Lower lobe of right lung (tissue), 2 donors: ENCODE results near the gene SCN4B. TPM values are rescaled to one million over a fixed set of nuclear protein-coding genes. Genes with fewer than 3 reads are reported as not detected.
"Not testable (repeated sequence)": the region's sequence is repeated elsewhere in the genome, so short reads cannot be mapped to it uniquely, and the experiment has no call there.

ENCODE experiments used
- ATAC-seq, 2 donors: fragments of 200-7000 bp; cut with Tn5 transposase; one replicate each; pipeline ENCODE4 v1.9.1; 2020 to 2022; ENCODE audit warnings: mild to moderate bottlenecking in 2 of 2, moderate library complexity in 2 of 2
- DNase-seq: peaks from one replicate; pipeline ENCODE4 v3.0.0-alpha.2; 2020
- H3K27ac ChIP-seq: fragments of 200-600 bp; one replicate; pipeline ENCODE4 v1.8.0; 2022
- H3K27me3 ChIP-seq: fragments of 200-600 bp; one replicate; pipeline ENCODE4 v1.8.0; 2022; ENCODE audit warnings: low read depth
- H3K36me3 ChIP-seq: fragments of 200-600 bp; one replicate; pipeline ENCODE4 v1.8.0; 2022; ENCODE audit warnings: mild to moderate bottlenecking
- H3K4me1 ChIP-seq: fragments of 200-600 bp; one replicate; pipeline ENCODE4 v1.8.0; 2022
- H3K4me3 ChIP-seq: fragments of 200-600 bp; one replicate; pipeline ENCODE4 v1.8.0; 2022; ENCODE audit warnings: mild to moderate bottlenecking
- H3K9me3 ChIP-seq: fragments of 200-600 bp; one replicate; pipeline ENCODE4 v1.8.0; 2022
- CTCF ChIP-seq: fragments of 200-600 bp; IDR thresholded peaks from one replicate; pipeline ENCODE4 v1.8.0; 2022; ENCODE audit warnings: antibody characterized with exemption, mild to moderate bottlenecking
- intact Hi-C: fragments of 100-400 bp; cut with DNase I; formaldehyde crosslinking; loops from one replicate; pipeline ENCODE4 v1.11.0; 2022
- total RNA-seq: library from RNA; stranded (reverse); fragmentation: NEBNext Ultra II Directional; extraction: Animal tissue kit (Norgen Biotek cat#: 25700); gene quantifications from one replicate; pipeline ENCODE4 v1.2.1, GENCODE V29; 2021
- donor health status: DM: no; HTN: yes; CAD: no; lungs with severe emphysema.

The SCN4B gene
- total RNA-seq, 1 donor from 2014 or later = 6.0 TPM

- H3K27ac ChIP-seq = no peak overlapping the region
- no peak overlapping the region for H3K4me3 ChIP-seq
- no peaks in the 10 kb centered on the region for H3K9me3 ChIP-seq
- peak; percentile 48 to 77 for ATAC-seq
- H3K36me3 ChIP-seq = no peaks in the 10 kb centered on the region
- peaks cover 4% of the 10 kb centered on the region for H3K4me1 ChIP-seq
- DNase-seq = no peak
- peaks cover 3% of the 10 kb centered on the region for H3K27me3 ChIP-seq
- intact Hi-C loops = no loop called here
- no peak for TF ChIP-seq CTCF
These were observed 32.4 kb upstream of the SCN4B start for GRCh38 chr11:118184784-118185579.

DNA sequence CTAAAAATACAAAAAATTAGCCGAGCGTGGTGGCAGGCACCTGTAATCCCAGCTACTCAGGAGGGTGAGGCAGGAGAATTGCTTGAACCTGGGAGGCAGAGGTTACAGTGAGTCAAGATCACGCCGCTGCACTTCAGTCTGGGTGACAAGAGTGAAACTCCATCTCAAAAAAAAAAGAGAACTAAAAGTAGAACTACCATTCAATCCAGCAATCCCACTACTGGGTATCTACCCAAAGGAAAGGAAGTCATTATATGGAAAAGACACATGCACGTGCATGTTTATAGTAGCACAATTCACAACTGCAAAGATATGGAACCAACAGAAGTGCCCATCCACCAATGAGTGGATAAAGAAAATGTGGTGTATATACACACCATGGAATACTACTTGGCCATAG is 31.1 kb upstream of the SCN4B start:
- H3K27ac ChIP-seq, intact Hi-C loops, H3K4me3 ChIP-seq, ATAC-seq, H3K9me3 ChIP-seq, H3K4me1 ChIP-seq, H3K36me3 ChIP-seq, DNase-seq, H3K27me3 ChIP-seq: not testable (repeated sequence)

- Histone ChIP-seq H3K27ac (no peak overlapping the region), H3K27me3 (peaks cover 3% of the 10 kb centered on the region), H3K9me3 (no peaks in the 10 kb centered on the region), H3K4me3 (peak overlapping the region; percentile 27), H3K4me1 (peaks cover 6% of the 10 kb centered on the region), H3K36me3 (no peaks in the 10 kb centered on the region)
- intact Hi-C loops = no loop called here
- no peak for TF ChIP-seq CTCF
- DNase-seq (no peak), ATAC-seq (peak; percentile 32 to 34)
These were observed 27.7 kb upstream of the SCN4B start for GRCh38 chr11:118180300-118180703.

DNA sequence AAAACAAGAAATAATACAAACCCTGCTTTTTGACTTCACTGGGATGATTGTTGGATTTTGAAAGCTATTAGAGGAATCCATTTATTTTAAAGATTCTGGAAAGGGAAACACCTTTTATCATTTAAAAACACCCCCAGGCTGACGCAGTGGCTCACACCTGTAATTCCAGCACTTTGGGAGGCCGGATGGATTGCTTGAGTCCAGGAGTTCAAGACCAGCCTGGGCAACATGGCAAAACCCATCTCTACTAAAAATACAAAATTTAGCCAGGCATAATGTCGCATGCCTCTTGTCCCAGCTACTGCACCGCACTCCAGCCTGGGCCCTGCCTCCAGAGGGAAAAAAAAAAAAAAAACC is 24.1 kb upstream of the SCN4B start:
- DNase-seq (no peak), ATAC-seq (no peak)
- no peak for TF ChIP-seq CTCF
- Histone ChIP-seq H3K27ac (no peak overlapping the region), H3K9me3 (no peaks in the 10 kb centered on the region), H3K27me3 (peaks cover 3% of the 10 kb centered on the region), H3K4me3 (no peak overlapping the region), H3K4me1 (peaks cover 15% of the 10 kb centered on the region), H3K36me3 (no peaks in the 10 kb centered on the region)
- intact Hi-C loops = no loop called here

GRCh38 chr11:118175993-118176777 is 23.6 kb upstream of the SCN4B start, which contains the start of gene SCN2B:
Gene SCN2B (minus strand): TSS chr11:118176639. CDS start chr11:118176431, 208 bp downstream.
- Histone ChIP-seq H3K27me3 (peaks cover 3% of the 10 kb centered on the region), H3K36me3 (no peaks in the 10 kb centered on the region), H3K9me3 (no peaks in the 10 kb centered on the region), H3K27ac (no peak within 1 kb of the TSS), H3K4me3 (peak within 1 kb of the TSS; percentile 43), H3K4me1 (peaks cover 21% of the 10 kb centered on the region)
- DNase-seq = no peak
- no peak for ATAC-seq
- intact Hi-C loops = no loop called here
- TF ChIP-seq CTCF = no peak
